NOMO-1 (cell line): ENCODE data around the gene LBR.
"Not testable (repeated sequence)": the region's sequence is repeated elsewhere in the genome, so short reads cannot be mapped to it uniquely, and the experiment has no call there.

ENCODE experiments used
- DNase-seq, 2 experiments: peaks; one replicate each; lab custom pipeline; 2025; ENCODE audit not compliant: unreplicated experiment in 2 of 2; lab: John Stamatoyannopoulos, UW

The LBR gene

GRCh38 chr1:225427235-225428067 lies at the start of gene LBR:
Gene LBR (minus strand): TSS chr1:225428038. CDS start chr1:225424075, 3,963 bp downstream.
- DNase-seq, result peak in 1 of 2 experiments; percentile 47

GRCh38 chr1:225477296-225477911 lies 49.6 kb upstream of the LBR start:
- DNase-seq, result no peak

GRCh38 chr1:225476538-225476988 lies 48.7 kb upstream of the LBR start:
- no peak for DNase-seq

GRCh38 chr1:225476100-225476511 lies 48.3 kb upstream of the LBR start:
- no peak for DNase-seq

- peak; percentile 50 for DNase-seq
These were observed 47.4 kb upstream of the LBR start for GRCh38 chr1:225474986-225475820.

GRCh38 chr1:225474439-225474985 lies 46.7 kb upstream of the LBR start:
- no peak for DNase-seq

GRCh38 chr1:225473676-225474438 lies 46.0 kb upstream of the LBR start:
- not testable (repeated sequence) for DNase-seq

GRCh38 chr1:225473266-225473665 lies 45.4 kb upstream of the LBR start:
- not testable (repeated sequence) for DNase-seq

- no peak for DNase-seq
These were observed 43.8 kb upstream of the LBR start for GRCh38 chr1:225471453-225472301.

- DNase-seq, result no peak
These were observed 43.2 kb upstream of the LBR start for GRCh38 chr1:225471109-225471452.

- no peak for DNase-seq
These were observed 42.6 kb upstream of the LBR start for GRCh38 chr1:225470211-225471108.

GRCh38 chr1:225469051-225469450 lies 41.2 kb upstream of the LBR start:
- no peak for DNase-seq

GRCh38 chr1:225468270-225469020 lies 40.6 kb upstream of the LBR start:
- no peak for DNase-seq

- DNase-seq, result peak; percentile 89
These were observed 39.6 kb upstream of the LBR start for GRCh38 chr1:225467193-225468020.

GRCh38 chr1:225466848-225467192 lies 39.0 kb upstream of the LBR start:
- DNase-seq, result no peak

- no peak for DNase-seq
These were observed 38.1 kb upstream of the LBR start for GRCh38 chr1:225465793-225466517.
